SK-MEL-5 (cell line): ENCODE measurements around the gene LAPTM5. TPM values are rescaled to one million over a fixed set of nuclear protein-coding genes. Genes with fewer than 3 reads are reported as not detected.
"Not testable (repeated sequence)": the region's sequence is repeated elsewhere in the genome, so short reads cannot be mapped to it uniquely, and the experiment has no call there.

Experiments
- DNase-seq: peaks from one replicate; pipeline ENCODE4 v3.0.0-alpha.2; 2016; ENCODE audit warnings: low read depth, low spot score
- in situ Hi-C: cut with HindIII; loops from 2 replicates; pipeline ENCODE4 v1.10.0; 2016; ENCODE audit warnings: low sequenced_read_pairs, high pct_unique_total_duplicates, low pct_unique_long_range_greater_than_20kb
- polyA plus RNA-seq, 2 experiments: library from polyadenylated mRNA; depleted of rRNA; stranded (reverse); fragments of >200 nt; gene quantifications; 2 replicates each; pipeline ENCODE4 v1.2.3, GENCODE V29; 2015
- total RNA-seq: library from RNA; depleted of rRNA; stranded (reverse); fragments of >200 nt; shearing (Covaris generic); gene quantifications from 2 replicates; pipeline ENCODE4 v1.2.3, GENCODE V29; 2014; rRNA removed

The LAPTM5 gene
- total RNA-seq: 0.05 TPM in 1 of 2 replicates, not detected in the other
- 0.21 and 0.54 TPM in 2 replicates for polyA plus RNA-seq (2015; cell fraction: cytosol; rRNA removed)
- not detected in 2 replicates for polyA plus RNA-seq (2015; cell fraction: nucleus; rRNA removed)

DNA sequence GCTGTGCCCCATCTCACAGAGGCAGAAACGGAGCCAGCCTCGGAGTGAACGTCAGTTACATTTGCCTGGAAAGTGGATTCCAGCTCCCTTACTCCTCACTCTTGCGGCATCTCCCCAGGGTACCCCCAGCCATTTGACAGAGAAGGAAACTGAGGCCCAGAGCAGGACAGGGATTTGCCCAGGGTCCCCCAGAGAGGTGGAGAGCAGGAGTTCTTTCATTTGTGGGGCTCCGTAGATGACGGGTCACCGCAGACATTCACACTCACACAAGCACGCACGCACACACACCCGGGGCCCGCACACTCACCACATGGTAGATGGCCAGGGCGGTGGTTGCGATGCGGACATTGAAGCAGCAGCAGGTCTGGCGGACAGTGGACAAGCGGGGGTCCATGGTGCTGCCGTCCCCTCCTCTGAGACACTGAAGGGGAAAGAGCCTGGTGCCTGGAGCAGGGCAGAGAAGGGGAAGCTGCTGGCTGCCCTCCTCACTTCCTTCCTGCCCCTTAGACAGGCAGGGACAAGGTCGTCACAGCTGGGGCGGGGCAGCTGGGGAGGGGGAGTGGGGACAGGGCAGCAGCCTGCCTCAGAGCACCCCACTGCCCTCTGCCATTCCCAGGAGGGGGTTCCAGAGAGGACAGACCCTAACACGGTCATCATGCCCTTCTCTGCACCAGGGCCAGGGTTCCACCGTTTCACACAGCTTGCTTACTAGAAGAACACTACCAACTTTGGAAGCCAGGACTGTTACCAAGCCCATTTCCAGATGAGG, at the start of gene LAPTM5:
Gene LAPTM5, minus strand, starts transcription at position 423 of the 769 bp plus-strand sequence. Its CDS starts 29 bp downstream, at position 394.
- DNase-seq: no peak
- in situ Hi-C loops: no loop called here

- in situ Hi-C loops: loop anchor here (25.0 kb wide), 1 partner anchor 106 kb away; the partner anchor contains the start of gene SDC3
- no peak for DNase-seq
Measured at GRCh38 chr1:30806381-30807317, 49.1 kb upstream of the LAPTM5 start.

- DNase-seq: no peak
- in situ Hi-C loops: loop anchor here (25.0 kb wide), 1 partner anchor 107 kb away; the partner anchor contains the start of gene SDC3
Measured at GRCh38 chr1:30805304-30806003, 47.9 kb upstream of the LAPTM5 start.

- in situ Hi-C loops: loop anchor here (25.0 kb wide), 1 partner anchor 107 kb away; the partner anchor contains the start of gene SDC3
- no peak for DNase-seq
Measured at GRCh38 chr1:30804822-30805221, 47.2 kb upstream of the LAPTM5 start.

DNA sequence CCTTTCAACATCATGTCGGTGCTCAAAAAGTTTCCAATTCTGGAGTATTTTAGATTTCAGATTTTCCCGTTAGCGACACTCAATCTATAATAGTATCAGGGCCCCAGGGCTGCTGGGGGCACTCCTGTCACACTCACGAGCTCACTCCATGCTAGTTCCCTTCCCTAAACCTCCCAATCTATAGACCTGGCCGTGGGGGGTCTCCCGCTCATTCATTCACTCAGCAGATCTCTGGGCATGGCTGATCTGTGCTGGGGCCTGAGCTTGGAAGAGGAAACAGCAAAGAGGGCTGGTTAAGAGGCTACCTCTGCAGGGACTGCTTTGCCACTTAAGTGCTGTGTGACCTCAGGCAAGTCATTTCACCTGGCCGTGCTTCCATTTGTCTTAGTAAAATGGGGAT, 46.8 kb upstream of the LAPTM5 start:
- no peak for DNase-seq
- in situ Hi-C loops: loop anchor here (25.0 kb wide), 1 partner anchor 108 kb away; the partner anchor contains the start of gene SDC3

GRCh38 chr1:30803562-30803961, 46.0 kb upstream of the LAPTM5 start:
- in situ Hi-C loops: loop anchor here (25.0 kb wide), 1 partner anchor 109 kb away; the partner anchor contains the start of gene SDC3

GRCh38 chr1:30801771-30802198, 44.2 kb upstream of the LAPTM5 start:
- in situ Hi-C loops: loop anchor here (25.0 kb wide), 1 partner anchor 111 kb away; the partner anchor contains the start of gene SDC3

More at GRCh38 chr1:30803562-30803961, 46.0 kb upstream of the LAPTM5 start:
- no peak for DNase-seq

GRCh38 chr1:30799233-30799511, 41.6 kb upstream of the LAPTM5 start:
- in situ Hi-C loops: no loop called here
- DNase-seq: no peak

More at GRCh38 chr1:30801771-30802198, 44.2 kb upstream of the LAPTM5 start:
- DNase-seq: peak; percentile 71

DNA sequence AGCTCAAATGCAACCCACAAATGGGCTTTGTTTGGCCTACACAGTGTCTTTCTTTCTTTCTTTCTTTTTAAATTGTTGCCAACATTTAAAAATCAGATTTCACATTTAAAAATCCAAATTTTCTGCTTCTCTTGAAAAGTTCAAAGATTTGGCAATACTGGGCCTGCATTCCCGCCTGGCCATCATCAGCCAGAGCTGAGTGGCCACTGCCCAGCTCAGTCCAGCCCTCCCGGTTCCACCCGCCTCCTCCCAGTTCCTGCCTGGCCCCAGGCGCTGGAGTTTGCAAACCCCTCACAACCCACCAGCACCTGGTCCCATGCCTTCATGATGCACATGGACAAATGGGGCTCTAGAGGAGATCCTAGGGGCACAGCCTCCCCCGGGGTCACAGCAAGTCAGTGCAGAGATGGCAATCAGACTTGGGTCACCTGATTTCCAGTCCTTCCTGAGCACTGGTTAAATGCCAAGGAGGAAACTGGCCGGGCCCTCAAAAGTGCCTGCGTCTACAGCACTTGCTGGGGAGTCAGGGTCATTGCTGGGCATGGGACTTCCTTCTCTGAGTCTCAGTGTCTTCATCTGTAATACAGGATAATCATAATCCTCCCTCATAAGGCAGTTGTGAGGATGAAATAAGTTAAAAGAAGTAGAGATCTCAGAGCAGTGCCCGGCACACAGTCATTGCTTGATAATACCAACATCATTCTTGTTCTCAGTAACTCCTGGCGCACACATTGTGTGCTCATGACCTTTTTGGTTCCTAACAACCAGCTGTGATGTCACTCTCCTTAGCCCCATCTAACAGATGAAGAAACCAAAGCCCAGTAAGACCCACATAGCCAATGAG, 41.0 kb upstream of the LAPTM5 start:
- in situ Hi-C loops: no loop called here
- DNase-seq: peak; percentile 74

DNA sequence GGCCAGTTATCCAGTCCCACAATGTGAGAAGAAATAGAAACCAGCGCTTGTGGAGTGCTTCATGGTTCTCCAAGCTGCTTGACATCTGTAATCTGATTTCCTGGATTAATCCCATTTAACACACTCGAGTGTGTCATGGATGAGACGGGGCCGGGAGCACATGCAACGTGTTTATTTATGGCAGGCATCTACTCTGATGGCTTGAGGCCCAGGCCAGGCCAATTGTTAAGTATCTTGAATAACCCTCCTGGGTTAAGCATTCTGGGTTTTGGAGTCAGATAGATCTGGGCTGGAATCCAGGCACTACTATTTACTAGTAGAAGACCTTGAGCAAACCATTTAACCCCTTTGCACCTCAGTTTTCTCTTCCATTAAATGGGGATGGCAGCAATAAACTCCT, 37.5 kb upstream of the LAPTM5 start:
- in situ Hi-C loops: no loop called here

GRCh38 chr1:30794260-30794659, 36.7 kb upstream of the LAPTM5 start:
- DNase-seq: no peak
- in situ Hi-C loops: no loop called here

More for the DNA sequence above, 37.5 kb upstream of the LAPTM5 start:
- no peak for DNase-seq

DNA sequence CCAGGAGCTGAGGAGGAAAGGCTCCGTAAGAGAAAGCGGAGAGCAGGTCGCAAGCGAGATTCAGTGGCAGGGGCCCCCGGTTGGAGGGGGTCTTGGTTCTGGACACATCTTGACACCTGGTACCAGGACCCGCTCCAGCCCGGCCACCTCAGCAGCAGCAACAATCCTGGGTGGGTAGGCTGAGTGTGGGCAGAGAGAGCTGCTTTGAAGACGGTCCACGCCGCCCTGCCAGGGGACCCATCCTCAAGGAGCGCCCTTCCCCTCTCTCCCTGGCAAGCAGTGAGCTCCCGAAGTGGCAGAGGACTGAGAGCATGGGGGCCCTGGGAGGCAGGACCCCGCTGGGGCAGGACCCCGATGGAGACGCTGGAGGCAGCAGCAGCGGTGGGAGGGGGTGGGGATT, 35.6 kb upstream of the LAPTM5 start:
- in situ Hi-C loops: no loop called here
- no peak for DNase-seq

GRCh38 chr1:30791868-30792267, 34.3 kb upstream of the LAPTM5 start:
- no peak for DNase-seq
- in situ Hi-C loops: no loop called here

DNA sequence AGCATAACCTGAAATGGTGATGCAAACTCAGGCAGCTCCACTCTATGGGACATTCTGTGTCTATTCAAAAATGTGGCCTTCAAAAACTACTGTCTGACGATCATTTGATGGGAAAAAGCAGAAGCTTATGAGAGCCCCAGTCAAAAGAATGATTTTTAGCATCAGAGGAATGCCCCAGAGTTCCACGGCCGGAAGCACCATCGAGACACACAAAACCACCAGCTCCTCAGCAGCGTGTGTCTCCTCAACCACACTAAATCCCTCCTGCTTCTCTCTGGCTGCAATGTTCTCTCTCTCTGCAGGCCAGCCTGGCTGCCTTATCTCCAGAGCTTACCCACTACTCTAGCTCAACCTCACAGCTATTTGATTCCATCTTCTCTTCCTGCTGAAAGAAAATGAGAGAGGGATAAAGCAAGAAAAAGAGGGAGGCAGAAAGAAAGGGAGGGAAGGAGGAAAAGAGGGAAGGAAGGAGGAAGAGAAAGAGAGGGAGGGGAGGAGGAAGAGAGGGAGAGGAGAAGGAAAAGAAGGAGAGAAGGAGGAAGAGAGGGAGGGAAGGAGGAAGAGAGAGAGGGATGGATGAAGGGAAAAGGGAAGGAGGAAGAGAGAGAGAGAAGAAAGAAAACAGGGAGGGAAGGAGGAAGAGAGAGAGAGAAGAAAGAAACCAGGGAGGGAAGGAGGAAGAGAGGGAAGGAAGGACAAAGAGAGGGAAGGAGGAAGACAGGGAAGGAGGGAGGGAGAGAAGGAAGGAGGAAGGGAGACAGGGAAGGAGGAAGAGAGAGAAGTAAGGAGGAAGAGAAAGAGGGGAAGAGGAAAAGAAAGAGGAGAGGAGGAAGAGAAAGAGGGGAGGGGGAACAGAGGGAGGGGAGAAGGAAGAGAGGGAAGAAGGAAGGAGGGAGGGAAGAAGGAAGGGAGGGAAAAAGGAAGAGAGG, 33.5 kb upstream of the LAPTM5 start:
- DNase-seq: no peak

DNA sequence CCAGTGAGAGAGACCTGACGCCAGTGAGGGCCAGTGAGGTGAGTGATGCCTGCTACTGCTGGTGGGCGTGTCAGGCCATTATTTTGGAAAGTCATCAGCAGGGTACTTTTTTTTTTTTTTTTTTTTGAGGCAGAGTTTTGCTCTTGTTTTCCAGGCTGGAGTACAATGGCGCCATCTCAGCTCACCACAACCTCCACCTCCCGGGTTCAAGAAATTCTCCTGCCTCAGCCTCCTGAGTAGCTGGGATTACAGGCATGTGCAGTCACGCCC, 32.6 kb upstream of the LAPTM5 start:
- DNase-seq, in situ Hi-C loops: not testable (repeated sequence)

More for the DNA sequence above, 33.5 kb upstream of the LAPTM5 start:
- in situ Hi-C loops: no loop called here
